ENCODE data around the gene LRCH1. TPM values are rescaled to one million over a fixed set of nuclear protein-coding genes. Genes with fewer than 3 reads are reported as not detected.
A peak's percentile ranks its signal among the peaks of the same experiment; 100 is the strongest.

The LRCH1 gene
- total and polyA plus RNA-seq, 2 donors from 2014 or later, result 10.2 to 39.0 TPM

DNA sequence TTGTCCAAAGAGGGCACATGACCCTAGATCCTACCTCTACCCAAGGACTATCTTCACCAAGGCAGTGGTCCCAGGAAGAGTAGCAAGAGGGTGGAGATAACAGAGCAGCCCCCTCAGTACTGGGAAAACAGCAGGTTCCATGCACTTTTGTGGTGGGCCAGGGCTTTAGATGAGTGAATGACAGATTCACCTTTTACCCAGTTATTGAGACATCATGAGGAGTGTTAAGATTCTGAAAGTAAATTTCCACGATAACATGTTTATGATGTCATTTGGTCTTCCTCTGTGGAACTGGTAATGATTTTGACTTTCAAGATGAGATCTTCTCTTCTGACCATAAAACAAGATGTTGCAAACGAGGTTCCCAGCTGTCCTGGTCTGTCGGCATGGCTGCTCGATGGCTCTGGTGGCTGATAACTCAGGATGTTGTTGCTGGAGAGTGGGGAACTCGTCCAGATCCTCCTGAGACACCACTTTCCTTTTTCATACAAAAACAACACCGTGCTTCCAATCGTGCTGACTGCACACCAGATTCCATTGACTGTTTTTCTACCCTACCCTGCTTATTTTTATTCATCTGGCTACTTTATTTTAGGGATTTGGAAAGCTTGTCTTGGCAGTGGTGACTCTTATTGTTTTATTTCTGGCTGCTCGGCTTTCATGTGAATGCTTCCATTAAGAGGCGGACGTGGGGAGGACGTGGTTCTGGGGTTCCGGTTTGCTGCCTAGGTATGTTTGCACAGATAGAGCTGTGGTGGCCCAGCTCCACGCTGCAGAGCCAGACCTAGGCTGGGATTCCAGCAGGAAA is 88.5 kb downstream of the LRCH1 start:
- Histone ChIP-seq H3K4me1 (ENCODE audit: control insufficient read depth in 2 of 3, insufficient read depth in 2 of 3, low read depth in 1 of 3, low read length in 3 of 3) (peaks cover 6 to 37% (median 34%) of the 10 kb centered on the region in 3 donors), H3K36me3 (ENCODE audit: control insufficient read depth in 2 of 3, insufficient read depth in 3 of 3, low read length in 3 of 3) (no peaks in the 10 kb centered on the region), H3K4me3 (ENCODE audit: low read length in 3 of 3) (no peak overlapping the region), H3K9ac (ENCODE audit: low read length in 3 of 3) (no peak overlapping the region), H3K27ac (ENCODE audit: low read depth in 2 of 2, low read length in 2 of 2) (peak overlapping the region; percentile 5 to 51), H3K27me3 (ENCODE audit: control insufficient read depth, insufficient read depth, low read length) (no peaks in the 10 kb centered on the region), H3K9me3 (ENCODE audit: control insufficient read depth in 2 of 3, insufficient read depth in 1 of 3, low read length in 3 of 3) (no peaks in the 10 kb centered on the region)
- peak in 3 of 5 donors; percentile 44 to 73 (median 51) for DNase-seq
- intact Hi-C loops (cut with DNase I), result no loop called here
- FAIRE-seq, result no peak
- TF ChIP-seq, protein P1, sequence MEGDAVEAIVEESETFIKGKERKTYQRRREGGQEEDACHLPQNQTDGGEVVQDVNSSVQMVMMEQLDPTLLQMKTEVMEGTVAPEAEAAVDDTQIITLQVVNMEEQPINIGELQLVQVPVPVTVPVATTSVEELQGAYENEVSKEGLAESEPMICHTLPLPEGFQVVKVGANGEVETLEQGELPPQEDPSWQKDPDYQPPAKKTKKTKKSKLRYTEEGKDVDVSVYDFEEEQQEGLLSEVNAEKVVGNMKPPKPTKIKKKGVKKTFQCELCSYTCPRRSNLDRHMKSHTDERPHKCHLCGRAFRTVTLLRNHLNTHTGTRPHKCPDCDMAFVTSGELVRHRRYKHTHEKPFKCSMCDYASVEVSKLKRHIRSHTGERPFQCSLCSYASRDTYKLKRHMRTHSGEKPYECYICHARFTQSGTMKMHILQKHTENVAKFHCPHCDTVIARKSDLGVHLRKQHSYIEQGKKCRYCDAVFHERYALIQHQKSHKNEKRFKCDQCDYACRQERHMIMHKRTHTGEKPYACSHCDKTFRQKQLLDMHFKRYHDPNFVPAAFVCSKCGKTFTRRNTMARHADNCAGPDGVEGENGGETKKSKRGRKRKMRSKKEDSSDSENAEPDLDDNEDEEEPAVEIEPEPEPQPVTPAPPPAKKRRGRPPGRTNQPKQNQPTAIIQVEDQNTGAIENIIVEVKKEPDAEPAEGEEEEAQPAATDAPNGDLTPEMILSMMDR (IDR thresholded peaks at IDR 0.05; ENCODE audit: borderline replicate concordance, extremely low read depth, insufficient read depth), result no peak

DNA sequence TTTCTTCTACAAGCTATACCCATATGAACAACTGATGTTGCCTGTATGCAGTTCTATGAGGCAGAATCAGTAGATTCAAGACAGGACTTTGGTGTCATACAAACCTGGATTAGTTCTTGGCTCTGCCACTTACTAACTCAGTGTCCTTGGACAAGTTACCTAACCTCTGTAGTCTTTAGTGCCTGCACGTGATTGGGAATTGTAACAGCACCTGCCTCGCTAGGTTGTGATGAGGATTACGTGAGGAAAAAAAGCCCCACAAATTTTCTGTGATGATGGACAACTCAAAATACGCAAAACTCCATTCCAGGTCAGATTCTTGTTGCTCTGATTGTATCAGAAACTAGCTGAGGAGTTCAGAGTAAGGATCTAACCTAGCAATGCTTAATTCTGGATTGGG is 89.3 kb downstream of the LRCH1 start:
- Histone ChIP-seq H3K9ac (ENCODE audit: low read length in 3 of 3) (no peak overlapping the region), H3K4me1 (ENCODE audit: control insufficient read depth in 2 of 3, insufficient read depth in 2 of 3, low read depth in 1 of 3, low read length in 3 of 3) (peaks cover 6 to 34% (median 30%) of the 10 kb centered on the region in 3 donors), H3K4me3 (ENCODE audit: low read length in 3 of 3) (no peak overlapping the region), H3K27me3 (ENCODE audit: control insufficient read depth, insufficient read depth, low read length) (no peaks in the 10 kb centered on the region), H3K27ac (ENCODE audit: low read depth in 2 of 2, low read length in 2 of 2) (peak overlapping the region in 1 of 2 donors; percentile 20), H3K9me3 (ENCODE audit: control insufficient read depth in 2 of 3, insufficient read depth in 1 of 3, low read length in 3 of 3) (no peaks in the 10 kb centered on the region), H3K36me3 (ENCODE audit: control insufficient read depth in 2 of 3, insufficient read depth in 3 of 3, low read length in 3 of 3) (no peaks in the 10 kb centered on the region)
- FAIRE-seq (no peak), DNase-seq (no peak)
- TF ChIP-seq, protein P1 (IDR thresholded peaks at IDR 0.05; ENCODE audit: borderline replicate concordance, extremely low read depth, insufficient read depth), result no peak
- intact Hi-C loops (cut with DNase I), result no loop called here

DNA sequence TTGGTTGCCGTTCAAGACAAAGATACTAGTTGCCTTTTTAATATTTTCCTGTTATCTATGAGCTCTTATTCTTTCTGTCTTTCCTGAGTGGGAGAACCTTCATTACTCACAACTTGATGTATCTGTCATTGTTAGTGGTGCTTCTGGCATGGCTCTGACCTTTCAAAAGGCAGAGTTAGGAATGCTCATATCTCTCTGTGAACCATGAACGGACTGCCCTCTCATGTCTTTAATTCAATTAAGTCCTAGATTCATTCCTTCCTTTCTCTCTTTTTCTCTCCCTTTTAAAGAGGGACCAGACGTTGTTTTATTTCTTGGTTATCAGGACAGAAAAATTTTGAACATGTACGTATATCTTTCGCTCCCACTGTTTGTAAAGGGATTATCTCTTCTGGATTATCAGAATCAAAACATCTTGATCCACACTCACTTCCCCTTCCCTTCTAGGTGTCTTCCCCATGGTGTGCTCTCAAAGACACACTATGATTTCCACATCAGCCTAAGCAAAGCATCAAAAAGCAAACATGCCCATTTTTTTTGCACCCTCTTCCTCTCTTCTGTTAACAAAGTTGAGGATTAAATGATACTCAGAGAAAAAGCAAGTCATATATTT is 90.3 kb downstream of the LRCH1 start:
- no peak for DNase-seq
- H3K36me3 ChIP-seq (ENCODE audit: control insufficient read depth in 2 of 3, insufficient read depth in 3 of 3, low read length in 3 of 3), result no peaks in the 10 kb centered on the region
- H3K9ac ChIP-seq (ENCODE audit: low read length in 3 of 3), result no peak overlapping the region
- intact Hi-C loops (cut with DNase I), result no loop called here
- no peak overlapping the region for H3K4me3 ChIP-seq (ENCODE audit: low read length in 3 of 3)
- H3K27ac ChIP-seq (ENCODE audit: low read depth in 2 of 2, low read length in 2 of 2), result no peak overlapping the region
- no peaks in the 10 kb centered on the region for H3K9me3 ChIP-seq (ENCODE audit: control insufficient read depth in 2 of 3, insufficient read depth in 1 of 3, low read length in 3 of 3)
- TF ChIP-seq, protein P1 (IDR thresholded peaks at IDR 0.05; ENCODE audit: borderline replicate concordance, extremely low read depth, insufficient read depth), result no peak
- no peak for FAIRE-seq
- no peaks in the 10 kb centered on the region for H3K27me3 ChIP-seq (ENCODE audit: control insufficient read depth, insufficient read depth, low read length)
- H3K4me1 ChIP-seq (ENCODE audit: control insufficient read depth in 2 of 3, insufficient read depth in 2 of 3, low read depth in 1 of 3, low read length in 3 of 3), result peaks cover 6 to 36% (median 32%) of the 10 kb centered on the region in 3 donors

Data from kidney (tissue), 14 donors.